Measurements from ENCODE around the gene B3GNT4.
"Not testable (repeated sequence)": the region's sequence is repeated elsewhere in the genome, so short reads cannot be mapped to it uniquely, and the experiment has no call there.

The B3GNT4 gene

DNA sequence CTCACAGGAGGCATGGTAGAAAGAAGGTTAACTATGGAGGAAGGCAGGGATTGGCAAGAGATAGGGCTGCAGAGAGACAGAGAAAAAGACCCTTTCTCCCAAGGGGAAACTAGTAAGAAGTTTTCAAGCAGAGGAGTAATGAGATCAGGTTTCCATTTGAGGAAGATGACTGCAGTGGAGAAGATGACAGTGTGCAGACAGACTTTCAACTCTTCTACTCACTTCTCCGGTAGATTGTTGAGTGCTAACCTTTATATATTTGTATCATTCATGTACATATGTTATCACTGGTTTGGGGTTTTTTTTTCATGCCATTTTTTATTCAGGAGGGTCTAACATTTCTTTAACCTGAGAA is 5.9 kb upstream of the B3GNT4 start:
- Histone ChIP-seq H3K27ac (no peak overlapping the region), H3K27me3 (peaks cover 56% of the 10 kb centered on the region), H3K4me3 (ENCODE audit: low read depth in 1 of 2, low read length in 1 of 2) (no peak overlapping the region), H3K9me3 (no peaks in the 10 kb centered on the region), H3K36me3 (no peaks in the 10 kb centered on the region), H3K4me1 (ENCODE audit: control insufficient read depth in 1 of 2, insufficient read depth in 1 of 2, low read depth in 1 of 2, low read length in 1 of 2) (no peaks in the 10 kb centered on the region)
- TF ChIP-seq, protein P1, sequence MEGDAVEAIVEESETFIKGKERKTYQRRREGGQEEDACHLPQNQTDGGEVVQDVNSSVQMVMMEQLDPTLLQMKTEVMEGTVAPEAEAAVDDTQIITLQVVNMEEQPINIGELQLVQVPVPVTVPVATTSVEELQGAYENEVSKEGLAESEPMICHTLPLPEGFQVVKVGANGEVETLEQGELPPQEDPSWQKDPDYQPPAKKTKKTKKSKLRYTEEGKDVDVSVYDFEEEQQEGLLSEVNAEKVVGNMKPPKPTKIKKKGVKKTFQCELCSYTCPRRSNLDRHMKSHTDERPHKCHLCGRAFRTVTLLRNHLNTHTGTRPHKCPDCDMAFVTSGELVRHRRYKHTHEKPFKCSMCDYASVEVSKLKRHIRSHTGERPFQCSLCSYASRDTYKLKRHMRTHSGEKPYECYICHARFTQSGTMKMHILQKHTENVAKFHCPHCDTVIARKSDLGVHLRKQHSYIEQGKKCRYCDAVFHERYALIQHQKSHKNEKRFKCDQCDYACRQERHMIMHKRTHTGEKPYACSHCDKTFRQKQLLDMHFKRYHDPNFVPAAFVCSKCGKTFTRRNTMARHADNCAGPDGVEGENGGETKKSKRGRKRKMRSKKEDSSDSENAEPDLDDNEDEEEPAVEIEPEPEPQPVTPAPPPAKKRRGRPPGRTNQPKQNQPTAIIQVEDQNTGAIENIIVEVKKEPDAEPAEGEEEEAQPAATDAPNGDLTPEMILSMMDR (IDR thresholded peaks at IDR 0.05), result no peak

DNA sequence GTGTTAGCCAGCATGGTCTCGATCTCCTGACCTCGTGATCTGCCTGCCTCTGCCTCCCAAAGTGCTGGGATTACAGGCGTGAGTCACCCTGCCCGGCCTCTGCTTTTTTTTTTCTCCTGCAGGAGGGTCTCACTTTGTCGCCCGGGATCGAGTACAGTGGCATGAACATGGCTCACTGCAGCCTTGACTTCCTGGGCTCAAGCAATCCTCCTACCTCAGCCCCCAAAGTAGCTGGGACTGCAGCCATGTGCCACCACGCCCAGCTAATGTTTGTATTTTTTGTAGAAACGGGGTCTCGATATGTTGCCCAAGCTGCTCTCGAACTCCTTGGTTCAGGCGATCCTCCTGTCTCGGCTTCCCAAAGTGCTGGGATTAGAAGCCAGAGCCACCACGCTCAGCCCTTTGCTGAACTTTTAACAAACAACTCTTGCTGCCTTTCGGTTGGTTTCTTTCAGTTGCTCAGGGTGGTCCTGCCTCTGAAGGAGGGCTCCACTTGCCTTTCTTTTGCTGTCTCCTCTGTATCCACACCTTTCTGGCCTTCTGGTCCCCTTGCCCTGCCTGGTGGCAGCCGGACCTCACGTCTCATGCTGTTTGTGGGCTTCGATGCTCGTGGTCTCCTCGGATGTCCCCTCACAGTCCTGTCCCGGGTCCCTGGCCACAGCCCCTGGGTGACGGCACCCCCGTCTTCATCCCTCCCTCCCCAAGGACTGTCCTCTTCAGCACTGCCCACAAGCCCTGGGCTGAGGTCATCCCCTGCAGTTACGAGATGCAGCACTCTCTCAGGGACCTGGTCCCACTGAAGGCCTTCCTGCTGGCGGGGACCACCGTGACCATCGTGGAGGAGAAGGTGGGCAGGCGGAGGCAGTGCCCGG is 3.8 kb upstream of the B3GNT4 start:
- TF ChIP-seq, protein P1 (IDR thresholded peaks at IDR 0.05), result no peak
- Histone ChIP-seq H3K36me3 (no peaks in the 10 kb centered on the region), H3K4me3 (ENCODE audit: low read depth in 1 of 2, low read length in 1 of 2) (no peak overlapping the region), H3K27ac (no peak overlapping the region), H3K27me3 (peaks cover 78% of the 10 kb centered on the region), H3K9me3 (no peaks in the 10 kb centered on the region), H3K4me1 (ENCODE audit: control insufficient read depth in 1 of 2, insufficient read depth in 1 of 2, low read depth in 1 of 2, low read length in 1 of 2) (peaks cover 6 to 17% of the 10 kb centered on the region in 2 experiments)

- Histone ChIP-seq H3K4me3 (ENCODE audit: low read depth in 1 of 2, low read length in 1 of 2) (no peak overlapping the region), H3K4me1 (ENCODE audit: control insufficient read depth in 1 of 2, insufficient read depth in 1 of 2, low read depth in 1 of 2, low read length in 1 of 2) (peaks cover 6 to 17% of the 10 kb centered on the region in 2 experiments), H3K9me3 (no peaks in the 10 kb centered on the region), H3K27ac (no peak overlapping the region), H3K27me3 (peaks cover 87% of the 10 kb centered on the region), H3K36me3 (no peaks in the 10 kb centered on the region)
- TF ChIP-seq, protein P1 (IDR thresholded peaks at IDR 0.05), result no peak
Observed at GRCh38 chr12:122200541-122201175, 2.9 kb upstream of the B3GNT4 start.

- H3K27ac ChIP-seq, result no peak overlapping the region
- peaks cover 2% of the 10 kb centered on the region for H3K36me3 ChIP-seq
- no peak overlapping the region for H3K4me3 ChIP-seq (ENCODE audit: low read depth in 1 of 2, low read length in 1 of 2)
- H3K27me3 ChIP-seq, result peaks cover 94% of the 10 kb centered on the region
- TF ChIP-seq, protein P1 (IDR thresholded peaks at IDR 0.05), result no peak
- H3K4me1 ChIP-seq (ENCODE audit: control insufficient read depth in 1 of 2, insufficient read depth in 1 of 2, low read depth in 1 of 2, low read length in 1 of 2), result peaks cover 6 to 17% of the 10 kb centered on the region in 2 experiments
- no peaks in the 10 kb centered on the region for H3K9me3 ChIP-seq
Observed at GRCh38 chr12:122201381-122201780, 2.1 kb upstream of the B3GNT4 start.

DNA sequence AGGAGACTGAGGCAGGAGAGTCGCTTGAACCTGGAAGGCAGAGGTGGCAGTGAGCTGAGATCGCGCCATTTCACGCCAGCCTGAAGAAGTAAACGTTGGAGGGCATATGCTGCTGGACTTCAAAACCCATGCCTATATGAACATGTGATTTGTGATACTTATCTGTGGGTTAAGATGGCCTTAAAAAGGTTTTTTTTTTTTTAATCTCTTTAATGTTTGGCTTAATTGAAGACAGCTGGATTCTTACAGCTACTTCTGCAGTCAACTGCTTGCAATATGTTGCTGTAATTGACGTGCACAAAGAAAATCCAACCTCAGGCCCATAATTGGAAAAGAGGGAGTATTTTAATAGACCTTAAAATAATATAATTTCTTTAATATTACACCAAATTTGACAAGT is 1.5 kb upstream of the B3GNT4 start:
- H3K4me3 ChIP-seq (ENCODE audit: low read depth in 1 of 2, low read length in 1 of 2), result no peak overlapping the region
- H3K9me3 ChIP-seq, result no peaks in the 10 kb centered on the region
- H3K27me3 ChIP-seq, result peaks cover 94% of the 10 kb centered on the region
- H3K36me3 ChIP-seq, result peaks cover 8% of the 10 kb centered on the region
- no peak overlapping the region for H3K27ac ChIP-seq
- TF ChIP-seq, protein P1 (IDR thresholded peaks at IDR 0.05), result no peak
- peaks cover 6 to 17% of the 10 kb centered on the region in 2 experiments for H3K4me1 ChIP-seq (ENCODE audit: control insufficient read depth in 1 of 2, insufficient read depth in 1 of 2, low read depth in 1 of 2, low read length in 1 of 2)

- H3K4me3 ChIP-seq (ENCODE audit: low read depth in 1 of 2, low read length in 1 of 2), result peak overlapping the region; percentile 55 to 64
- H3K4me1 ChIP-seq (ENCODE audit: control insufficient read depth in 1 of 2, insufficient read depth in 1 of 2, low read depth in 1 of 2, low read length in 1 of 2), result peaks cover 6 to 17% of the 10 kb centered on the region in 2 experiments
- H3K27me3 ChIP-seq, result peaks cover 86% of the 10 kb centered on the region
- H3K27ac ChIP-seq, H3K9me3 ChIP-seq: not testable (repeated sequence)
- peaks cover 16% of the 10 kb centered on the region for H3K36me3 ChIP-seq
Observed at GRCh38 chr12:122202811-122203210, 698 bp upstream of the B3GNT4 start.

Measured in neutrophil (primary cell).